BJ (cell line): Measurements from ENCODE around the gene ACVR1B. TPM values are rescaled to one million over a fixed set of nuclear protein-coding genes. Genes with fewer than 3 reads are reported as not detected.

Source experiments
- CTCF ChIA-PET: fragments of 350-600 bp; formaldehyde crosslinking; extraction: SDS; loops from one replicate; lab custom pipeline; 2021; ENCODE audit warnings: antibody characterized with exemption, inconsistent platforms; lab: Yijun Ruan, JAX
- POLR2A ChIA-PET: fragments of 300-600 bp; sonication (Branson Sonifier 250); formaldehyde crosslinking; extraction: SDS; loops from one replicate; lab custom pipeline; 2021; ENCODE audit warnings: antibody characterized with exemption; lab: Charles Lee
- DNase-seq: peaks from one replicate; pipeline ENCODE4 v3.0.0-alpha.2; 2011; ENCODE audit warnings: low read depth
- H3K27me3 ChIP-seq: 2 replicates; pipeline ENCODE4 v1.6.0; 2011; ENCODE audit warnings: low read length; ENCODE audit not compliant: control insufficient read depth, insufficient read depth
- H3K36me3 ChIP-seq: 2 replicates; pipeline ENCODE4 v1.5.1; 2011; ENCODE audit warnings: low read length; ENCODE audit not compliant: control insufficient read depth, insufficient read depth
- H3K4me3 ChIP-seq: 2 replicates; pipeline ENCODE4 v1.5.1; 2011; ENCODE audit warnings: low read depth, mild to moderate bottlenecking, control low read depth, low read length
- polyA plus RNA-seq: library from polyadenylated mRNA; depleted of rRNA; stranded (reverse); fragments of >200 nt; gene quantifications from 2 replicates; pipeline ENCODE4 v1.2.3, GENCODE V29; 2011
- TF ChIP-seq, protein P1 (sequence below): IDR thresholded peaks from 2 replicates; pipeline ENCODE4 v1.5.1; 2011; ENCODE audit warnings: low read depth, mild to moderate bottlenecking, control low read depth, inconsistent platforms, low read length, moderate library complexity; ENCODE audit not compliant: insufficient read depth

ACVR1B gene
- polyA plus RNA-seq, 1 experiment, result 12.9 TPM

DNA sequence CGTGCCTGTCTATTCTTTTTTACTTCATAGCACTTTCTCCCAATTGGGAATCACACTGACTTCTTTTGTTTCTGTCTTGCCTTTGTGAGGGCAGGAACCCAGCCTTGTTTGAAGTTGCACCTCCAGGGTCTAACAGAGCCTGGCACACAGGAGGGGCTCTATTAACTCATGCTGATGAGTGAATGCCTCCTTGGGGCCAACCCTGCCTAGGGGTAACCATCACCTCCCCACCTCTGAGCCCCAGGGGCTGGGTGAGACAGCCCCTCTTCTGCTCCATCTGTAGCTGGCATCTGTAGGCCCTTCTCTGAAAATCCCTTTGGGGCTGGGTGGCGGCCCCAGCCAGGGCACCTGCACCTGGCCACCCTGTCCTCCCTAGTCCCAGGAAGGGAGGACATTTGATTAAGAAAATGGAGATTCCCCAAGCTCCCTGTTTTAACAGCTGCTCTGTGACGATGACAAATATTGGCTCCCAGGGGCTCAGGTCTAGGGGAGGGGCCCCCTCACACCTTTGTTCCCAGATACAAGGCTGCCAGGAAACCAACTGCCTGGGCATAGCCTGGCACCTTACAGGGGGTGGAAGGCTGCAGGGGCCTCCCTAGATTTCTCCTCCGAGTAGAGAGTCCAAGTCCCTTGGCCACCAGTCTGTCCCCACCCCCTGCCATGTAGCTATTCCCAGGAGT lies 67.1 kb downstream of the ACVR1B start:
- no peak for DNase-seq
- H3K4me3 ChIP-seq, result no peak overlapping the region
- POLR2A ChIA-PET, result no interaction called here
- TF ChIP-seq, protein P1, sequence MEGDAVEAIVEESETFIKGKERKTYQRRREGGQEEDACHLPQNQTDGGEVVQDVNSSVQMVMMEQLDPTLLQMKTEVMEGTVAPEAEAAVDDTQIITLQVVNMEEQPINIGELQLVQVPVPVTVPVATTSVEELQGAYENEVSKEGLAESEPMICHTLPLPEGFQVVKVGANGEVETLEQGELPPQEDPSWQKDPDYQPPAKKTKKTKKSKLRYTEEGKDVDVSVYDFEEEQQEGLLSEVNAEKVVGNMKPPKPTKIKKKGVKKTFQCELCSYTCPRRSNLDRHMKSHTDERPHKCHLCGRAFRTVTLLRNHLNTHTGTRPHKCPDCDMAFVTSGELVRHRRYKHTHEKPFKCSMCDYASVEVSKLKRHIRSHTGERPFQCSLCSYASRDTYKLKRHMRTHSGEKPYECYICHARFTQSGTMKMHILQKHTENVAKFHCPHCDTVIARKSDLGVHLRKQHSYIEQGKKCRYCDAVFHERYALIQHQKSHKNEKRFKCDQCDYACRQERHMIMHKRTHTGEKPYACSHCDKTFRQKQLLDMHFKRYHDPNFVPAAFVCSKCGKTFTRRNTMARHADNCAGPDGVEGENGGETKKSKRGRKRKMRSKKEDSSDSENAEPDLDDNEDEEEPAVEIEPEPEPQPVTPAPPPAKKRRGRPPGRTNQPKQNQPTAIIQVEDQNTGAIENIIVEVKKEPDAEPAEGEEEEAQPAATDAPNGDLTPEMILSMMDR, result no peak
- no peaks in the 10 kb centered on the region; the same call in none of the 2 replicates for H3K27me3 ChIP-seq
- H3K36me3 ChIP-seq, result no peaks in the 10 kb centered on the region
- CTCF ChIA-PET, result interaction anchor here (1.2 to 24.9 kb wide), 4 partner anchors 5 to 64 kb away, joined by 3 to 974 read pairs (median 674); partner anchors contain the start of genes ATG101, SMIM41 and TAMALIN

DNA sequence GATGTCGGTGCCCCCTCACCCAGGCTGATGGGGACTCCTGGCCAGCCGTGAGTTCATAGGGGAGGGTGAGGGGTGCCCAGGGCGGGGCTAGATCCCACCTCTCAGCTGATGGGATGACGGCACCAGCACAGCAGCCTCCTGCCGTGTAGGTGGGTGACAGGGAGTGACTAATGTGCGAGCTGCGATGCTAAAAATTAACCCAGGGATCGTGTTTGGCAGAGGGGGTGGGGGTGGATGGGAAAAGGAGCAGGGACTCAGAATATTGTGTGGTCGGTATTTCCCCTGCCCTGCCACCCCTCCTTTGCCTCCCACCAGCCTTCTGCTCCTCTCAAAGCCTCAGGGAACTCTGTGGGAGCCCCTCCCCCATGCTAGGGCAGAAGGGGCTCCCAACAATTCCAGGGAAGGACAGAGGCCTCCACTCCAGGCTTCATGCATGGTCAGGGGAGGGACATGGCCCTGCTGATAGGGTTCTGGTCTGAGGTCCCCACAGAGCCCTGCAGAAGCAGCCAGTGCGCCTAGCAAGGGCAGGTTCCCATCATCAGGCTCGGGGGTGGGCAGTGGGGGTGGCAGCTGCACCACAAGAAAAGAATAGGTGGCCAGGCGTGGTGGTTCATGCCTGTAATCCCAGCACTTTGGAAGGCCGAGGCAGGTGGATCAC lies 67.7 kb downstream of the ACVR1B start:
- TF ChIP-seq, protein P1, result no peak
- no peaks in the 10 kb centered on the region; the same call in none of the 2 replicates for H3K27me3 ChIP-seq
- no peak overlapping the region for H3K4me3 ChIP-seq
- no peaks in the 10 kb centered on the region for H3K36me3 ChIP-seq
- DNase-seq, result no peak
- POLR2A ChIA-PET, result no interaction called here
- CTCF ChIA-PET, result interaction anchor here (1.3 to 24.9 kb wide), 8 partner anchors 9 to 125 kb away, joined by 4 to 974 read pairs (median 62); partner anchors contain the start of genes ATG101, SMIM41 and TAMALIN

DNA sequence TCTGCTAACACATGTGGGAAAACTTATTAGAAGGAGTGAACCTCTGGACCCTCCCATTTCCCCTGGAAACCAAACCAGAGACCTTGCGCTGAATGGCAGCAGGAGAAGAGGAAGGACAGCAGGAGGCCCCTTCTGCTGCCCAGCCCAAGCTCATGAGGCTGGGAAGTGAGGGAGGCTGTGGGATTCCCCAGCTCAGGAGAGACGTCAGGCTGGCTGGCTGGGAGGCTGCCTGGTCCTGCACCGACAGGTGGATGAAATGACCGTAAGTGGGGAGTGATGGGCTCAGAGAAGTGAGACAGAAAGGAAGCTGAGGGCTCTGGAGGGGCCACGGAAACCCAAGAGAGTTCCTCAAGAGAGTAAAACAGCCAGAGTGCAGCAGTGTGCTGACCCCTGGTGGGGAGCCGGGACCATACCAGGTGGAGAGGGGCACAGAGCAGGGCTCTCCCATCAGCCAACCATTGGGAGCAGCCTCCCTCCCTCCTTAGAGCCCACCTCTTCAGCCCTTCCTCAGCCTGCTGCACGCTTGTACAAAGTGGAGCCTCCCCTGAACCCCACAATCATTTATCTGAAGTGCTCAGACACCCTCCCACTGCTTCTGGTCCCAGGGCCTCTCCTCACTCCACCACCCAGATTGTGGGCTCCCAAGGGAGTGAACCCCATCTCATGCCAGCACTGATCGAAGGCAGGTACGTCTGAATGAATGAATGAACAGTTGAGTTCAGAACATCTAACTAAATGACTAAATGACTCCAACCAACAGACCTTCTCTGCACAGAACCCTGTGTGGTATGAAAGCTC lies 69.2 kb downstream of the ACVR1B start:
- POLR2A ChIA-PET, result no interaction called here
- Histone ChIP-seq H3K36me3 (no peaks in the 10 kb centered on the region), H3K4me3 (no peak overlapping the region), H3K27me3 (no peaks in the 10 kb centered on the region; the same call in none of the 2 replicates)
- TF ChIP-seq, protein P1, result peak; percentile 86
- CTCF ChIA-PET, result interaction anchor here (0.8 to 24.9 kb wide), 20 partner anchors 10 to 131 kb away, joined by 3 to 974 read pairs (median 5); partner anchors contain the start of genes ATG101, SMIM41 and TAMALIN
- DNase-seq, result no peak

DNA sequence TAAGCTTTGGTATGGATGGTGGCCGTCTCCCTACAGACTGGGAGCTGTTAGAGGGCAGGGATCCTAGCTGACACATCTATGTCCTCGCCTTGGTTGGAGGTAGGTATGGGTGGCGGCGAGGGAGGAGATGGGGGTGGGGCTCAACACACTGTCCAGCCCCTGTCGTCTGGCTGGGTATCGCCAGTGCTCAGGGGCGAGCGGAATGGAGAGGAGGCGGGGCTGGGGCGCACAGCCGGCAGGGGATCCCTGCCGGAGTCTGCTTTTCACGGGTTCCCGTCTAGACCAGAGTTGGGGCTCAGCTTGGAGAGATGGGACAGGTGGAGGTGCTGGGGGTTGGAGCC lies 71.3 kb downstream of the ACVR1B start:
- TF ChIP-seq, protein P1, result no peak
- peak overlapping the region; percentile 61 for H3K4me3 ChIP-seq
- no peaks in the 10 kb centered on the region; the same call in 1 of the 2 replicates for H3K27me3 ChIP-seq
- CTCF ChIA-PET, result interaction anchor here (0.9 to 24.9 kb wide), 20 partner anchors 12 to 134 kb away, joined by 3 to 974 read pairs (median 6); partner anchors contain the start of genes ACVRL1, ATG101, SMIM41 and TAMALIN
- no peaks in the 10 kb centered on the region for H3K36me3 ChIP-seq
- no peak for DNase-seq
- POLR2A ChIA-PET, result no interaction called here
